GM12801 (cell line): ENCODE results near the gene ABO.

Experiments used
- TF ChIP-seq, protein P1 (sequence below): IDR thresholded peaks from one replicate; pipeline ENCODE4 v1.5.1; 2011; ENCODE audit warnings: control low read depth; ENCODE audit not compliant: insufficient read length; ENCODE audit errors: extremely low read depth

Gene ABO

DNA sequence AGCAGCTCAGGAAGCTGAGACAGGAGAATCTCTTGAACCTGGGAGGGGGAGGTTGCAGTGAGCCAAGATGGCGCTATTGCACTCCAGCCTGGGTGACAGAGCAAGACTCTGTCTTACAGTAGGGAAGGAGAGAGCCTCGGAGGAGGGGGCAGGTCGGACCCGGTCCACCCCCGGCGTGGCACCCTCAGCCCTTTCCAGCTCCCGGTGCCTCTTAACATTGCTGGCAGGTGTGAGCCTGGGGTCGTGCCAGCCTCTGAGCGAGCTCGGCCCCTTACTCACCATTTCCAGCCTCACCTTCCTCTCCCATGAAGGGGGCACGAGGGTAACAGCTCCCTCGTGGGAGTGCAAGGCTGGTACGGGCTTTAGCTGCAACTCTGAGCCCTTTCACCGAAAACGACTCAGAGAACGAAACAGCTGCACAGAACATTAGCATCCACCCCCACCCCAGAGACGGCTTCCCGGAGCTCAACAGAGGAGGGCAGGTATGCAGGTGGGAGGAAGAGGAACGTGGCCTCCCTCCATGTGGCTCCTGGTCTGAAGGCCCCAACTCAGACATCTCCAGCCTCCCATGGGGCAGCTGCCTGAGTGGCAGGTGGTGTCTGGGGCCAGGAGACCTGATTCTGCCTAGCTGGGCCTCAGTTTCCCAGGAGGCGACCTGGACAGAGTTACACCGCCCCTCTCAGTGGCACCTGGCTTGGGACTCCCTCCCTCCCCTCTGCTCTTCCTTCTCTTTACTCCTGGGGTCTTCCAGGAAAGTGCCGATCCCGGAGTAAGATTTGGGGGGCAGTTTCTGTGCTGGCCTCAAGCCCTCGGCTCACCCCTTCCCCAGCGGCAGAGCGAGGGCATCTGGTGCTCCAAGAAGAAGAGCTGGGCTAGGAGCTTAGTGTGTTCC lies 28.5 kb upstream of the ABO start:
- TF ChIP-seq, protein P1, sequence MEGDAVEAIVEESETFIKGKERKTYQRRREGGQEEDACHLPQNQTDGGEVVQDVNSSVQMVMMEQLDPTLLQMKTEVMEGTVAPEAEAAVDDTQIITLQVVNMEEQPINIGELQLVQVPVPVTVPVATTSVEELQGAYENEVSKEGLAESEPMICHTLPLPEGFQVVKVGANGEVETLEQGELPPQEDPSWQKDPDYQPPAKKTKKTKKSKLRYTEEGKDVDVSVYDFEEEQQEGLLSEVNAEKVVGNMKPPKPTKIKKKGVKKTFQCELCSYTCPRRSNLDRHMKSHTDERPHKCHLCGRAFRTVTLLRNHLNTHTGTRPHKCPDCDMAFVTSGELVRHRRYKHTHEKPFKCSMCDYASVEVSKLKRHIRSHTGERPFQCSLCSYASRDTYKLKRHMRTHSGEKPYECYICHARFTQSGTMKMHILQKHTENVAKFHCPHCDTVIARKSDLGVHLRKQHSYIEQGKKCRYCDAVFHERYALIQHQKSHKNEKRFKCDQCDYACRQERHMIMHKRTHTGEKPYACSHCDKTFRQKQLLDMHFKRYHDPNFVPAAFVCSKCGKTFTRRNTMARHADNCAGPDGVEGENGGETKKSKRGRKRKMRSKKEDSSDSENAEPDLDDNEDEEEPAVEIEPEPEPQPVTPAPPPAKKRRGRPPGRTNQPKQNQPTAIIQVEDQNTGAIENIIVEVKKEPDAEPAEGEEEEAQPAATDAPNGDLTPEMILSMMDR = no peak

DNA sequence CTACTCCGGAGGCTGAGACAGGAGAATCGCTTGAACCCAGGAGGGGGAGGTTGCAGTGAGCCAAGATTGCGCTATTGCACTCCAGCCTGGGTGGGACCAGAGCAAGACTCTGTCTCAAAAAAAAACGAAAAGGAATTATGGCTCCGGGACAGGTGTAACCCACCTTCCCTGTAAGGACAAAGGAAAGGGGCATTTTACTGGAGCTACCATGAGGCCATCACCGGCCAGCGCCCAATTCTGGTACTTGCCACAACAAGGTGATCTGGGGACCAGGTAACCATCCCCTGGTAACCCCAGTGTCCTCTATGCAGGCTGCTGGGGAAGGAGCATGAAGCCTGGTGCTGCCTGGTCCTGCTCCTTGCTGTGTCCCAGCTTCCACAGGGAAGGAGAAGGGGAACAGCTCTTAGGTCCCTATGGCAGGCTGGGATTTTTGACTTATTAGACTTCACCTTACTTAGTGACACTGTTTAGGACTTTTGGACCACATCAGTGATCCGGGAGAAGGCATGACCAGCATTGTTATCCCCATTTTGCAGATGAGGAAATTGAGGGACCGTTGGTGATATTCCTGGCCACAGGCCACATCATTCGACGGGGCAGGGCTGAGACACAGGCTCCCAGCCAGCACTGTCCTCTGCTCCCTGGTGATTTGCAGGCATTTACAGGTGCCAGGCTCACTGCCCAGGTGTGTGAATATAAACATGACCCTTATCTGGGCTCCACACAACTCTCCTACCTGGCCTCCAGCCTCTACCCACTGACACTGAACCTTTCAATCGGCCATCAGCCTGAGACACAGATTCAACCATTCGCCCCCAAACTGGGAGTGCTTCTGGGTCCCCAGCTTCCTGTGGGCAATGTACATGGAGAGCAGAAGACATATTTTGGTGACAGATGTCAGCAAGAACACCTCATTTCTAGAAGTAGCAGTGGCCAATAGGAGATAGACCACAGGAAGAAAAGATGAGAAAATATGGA lies 26.5 kb upstream of the ABO start:
- TF ChIP-seq, protein P1 = no peak

DNA sequence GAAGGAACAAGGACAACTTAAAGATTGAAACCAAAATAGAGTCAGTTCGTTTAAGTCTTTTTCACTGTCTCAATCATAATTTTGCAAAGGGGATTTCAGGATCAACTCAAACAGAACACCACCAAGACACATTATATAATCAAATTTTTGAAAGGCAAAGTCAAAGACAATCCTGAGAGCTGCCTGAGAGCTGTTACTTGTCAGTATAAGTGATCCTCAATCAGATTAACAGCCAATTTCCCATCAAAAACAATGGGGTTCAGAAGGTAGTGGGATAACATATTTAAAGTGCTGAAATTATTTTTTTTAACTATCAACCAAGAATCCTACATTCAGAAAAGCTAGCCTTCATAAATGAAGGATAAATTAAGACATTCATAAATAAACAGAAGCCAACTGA lies 19.3 kb upstream of the ABO start:
- TF ChIP-seq, protein P1 = no peak

DNA sequence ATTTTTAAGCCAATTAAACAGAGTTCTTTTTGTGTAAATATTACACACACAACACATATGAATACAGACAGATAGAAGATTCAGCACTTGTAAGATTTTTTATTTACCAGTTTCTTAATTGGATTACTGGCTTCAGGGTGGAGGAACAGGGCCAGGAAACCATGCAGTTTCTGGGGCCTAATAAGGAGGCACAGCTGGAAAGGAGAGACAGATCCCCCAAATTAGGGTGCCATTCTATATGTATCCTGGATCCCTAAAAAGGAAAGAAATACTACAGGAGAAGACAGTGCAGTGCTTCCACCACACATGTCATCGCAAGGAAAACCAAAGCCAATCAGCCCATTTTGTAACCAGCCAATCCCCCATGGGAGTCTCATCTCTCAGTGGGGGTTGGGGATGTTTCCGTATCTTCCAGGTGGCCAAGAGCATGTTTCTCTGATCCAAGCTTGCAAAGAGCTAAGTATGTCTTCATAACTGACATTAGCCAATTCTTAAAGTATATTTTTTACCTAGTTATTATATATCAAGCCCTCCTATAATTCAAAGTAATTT lies 15.8 kb upstream of the ABO start:
- TF ChIP-seq, protein P1 = no peak

DNA sequence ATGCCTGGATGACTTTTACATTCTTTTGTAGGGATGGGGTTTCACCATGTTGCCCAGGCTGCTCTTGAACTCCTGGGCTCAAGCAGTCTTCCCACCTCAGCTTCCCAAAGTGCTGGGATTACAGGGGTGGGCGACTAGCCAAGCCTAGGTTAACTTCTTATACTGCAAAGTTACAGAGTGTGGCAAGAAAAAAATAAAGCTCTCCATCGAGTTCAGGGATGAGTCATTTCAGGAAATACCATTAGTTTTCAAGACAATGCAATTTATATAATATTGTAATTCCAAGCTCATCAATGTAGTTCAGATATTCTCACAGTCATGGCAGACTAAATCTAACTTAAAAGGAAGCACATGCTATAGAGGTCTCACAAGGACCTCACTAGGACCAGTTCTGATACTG lies 11.5 kb upstream of the ABO start:
- TF ChIP-seq, protein P1 = no peak

DNA sequence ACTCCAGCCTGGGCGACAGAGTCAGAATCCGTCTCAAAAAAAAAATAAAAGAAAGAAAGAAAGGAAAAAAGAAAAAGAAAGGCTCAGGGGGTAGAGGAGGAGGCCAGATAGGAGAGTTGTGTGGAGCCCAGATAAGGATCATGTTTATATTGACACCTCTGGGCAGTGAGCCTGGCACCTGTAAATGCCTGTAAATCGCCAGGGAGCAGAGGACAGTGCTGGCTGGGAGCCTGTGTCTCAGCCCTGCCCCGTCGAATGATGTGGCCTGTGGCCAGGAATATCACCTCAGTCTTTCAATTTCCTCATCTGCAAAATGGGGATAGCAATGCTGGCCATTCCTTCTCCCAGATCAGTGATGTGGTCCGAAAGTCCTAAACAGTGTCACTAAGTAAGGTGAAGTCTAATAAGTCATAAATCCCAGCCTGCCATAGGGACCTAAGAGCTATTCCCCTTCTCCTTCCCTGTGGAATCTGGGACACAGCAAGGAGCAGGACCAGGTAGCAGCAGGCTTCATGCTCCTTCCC lies 10.3 kb upstream of the ABO start:
- TF ChIP-seq, protein P1 = no peak

DNA sequence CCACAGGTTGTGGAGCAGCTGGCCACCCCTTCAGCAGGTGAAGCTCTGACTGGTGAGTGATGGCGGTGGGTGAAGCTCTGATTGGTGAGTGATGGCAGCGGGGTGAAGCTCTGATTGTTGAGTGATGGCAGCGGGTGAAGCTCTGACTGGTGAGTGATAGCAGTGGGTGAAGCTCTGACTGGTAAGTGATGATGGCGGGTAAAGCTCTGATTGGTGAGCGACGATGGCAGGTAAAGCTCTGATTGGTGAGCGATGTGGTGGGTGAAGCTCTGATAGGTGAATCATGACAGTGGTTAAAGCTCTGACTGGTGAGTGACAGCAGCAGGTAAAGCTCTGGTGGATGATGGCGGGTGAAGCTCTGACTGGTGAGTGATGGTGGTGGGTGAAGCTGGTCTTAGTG lies 9.4 kb upstream of the ABO start:
- TF ChIP-seq, protein P1 = no peak
